AG09319 (cell line): ENCODE data around the gene RABIF.

Experiments used
- DNase-seq: peaks from one replicate; pipeline ENCODE4 v3.0.0-alpha.2; 2010; ENCODE audit warnings: low read depth; ENCODE audit errors: extremely low read depth
- CTCF ChIP-seq: IDR thresholded peaks from 2 replicates; pipeline ENCODE4 v1.5.1; 2011; ENCODE audit warnings: low read depth, mild to moderate bottlenecking, inconsistent platforms, low read length, moderate library complexity

RABIF gene

GRCh38 chr1:202892501-202892900 lies 3.6 kb upstream of the RABIF start:
- no peak for TF ChIP-seq CTCF
- no peak for DNase-seq

- no peak for DNase-seq
- no peak for TF ChIP-seq CTCF
Measured at GRCh38 chr1:202890392-202890791, 1.4 kb upstream of the RABIF start.

- TF ChIP-seq CTCF: no peak
- no peak for DNase-seq
Measured at GRCh38 chr1:202888221-202888530, 773 bp downstream of the RABIF start.

- no peak for DNase-seq
- no peak for TF ChIP-seq CTCF
Measured at GRCh38 chr1:202880961-202881460, 7.9 kb downstream of the RABIF start.

- DNase-seq: no peak
- no peak for TF ChIP-seq CTCF
Measured at GRCh38 chr1:202880062-202880461, 8.9 kb downstream of the RABIF start.

GRCh38 chr1:202879128-202879527 lies 9.8 kb downstream of the RABIF start:
- no peak for TF ChIP-seq CTCF
- DNase-seq: no peak

GRCh38 chr1:202873026-202873425 lies 15.9 kb downstream of the RABIF start:
- TF ChIP-seq CTCF: no peak
- no peak for DNase-seq

GRCh38 chr1:202871367-202871766 lies 17.6 kb downstream of the RABIF start:
- no peak for DNase-seq
- no peak for TF ChIP-seq CTCF
